HEK293 (cell line): ENCODE results near the gene SNRNP27.

ENCODE experiments used
- YY1 ChIP-seq: fragments of 450-650 bp; formaldehyde crosslinking; IDR thresholded peaks from 2 replicates; pipeline ENCODE4 v1.5.1; 2018; ENCODE audit warnings: missing biosample characterization, missing genetic modification characterization
- ZBTB8A ChIP-seq: fragments of 450-650 bp; formaldehyde crosslinking; IDR thresholded peaks from 2 replicates; pipeline ENCODE4 v1.5.1; 2016; ENCODE audit warnings: missing biosample characterization, missing genetic modification characterization
- ZNF16 ChIP-seq: fragments of 450-650 bp; formaldehyde crosslinking; IDR thresholded peaks from 2 replicates; pipeline ENCODE4 v1.5.1; 2016; ENCODE audit warnings: low read depth, missing biosample characterization, missing genetic modification characterization
- ZNF211 ChIP-seq: fragments of 450-650 bp; formaldehyde crosslinking; IDR thresholded peaks from 2 replicates; pipeline ENCODE4 v1.5.1; 2016; ENCODE audit warnings: low read depth, missing biosample characterization, missing genetic modification characterization
- TF ChIP-seq, protein P1 (sequence below): fragments of 450-650 bp; formaldehyde crosslinking; IDR thresholded peaks from 2 replicates; pipeline ENCODE4 v1.5.1; 2016; ENCODE audit warnings: missing biosample characterization, missing genetic modification characterization

DNA sequence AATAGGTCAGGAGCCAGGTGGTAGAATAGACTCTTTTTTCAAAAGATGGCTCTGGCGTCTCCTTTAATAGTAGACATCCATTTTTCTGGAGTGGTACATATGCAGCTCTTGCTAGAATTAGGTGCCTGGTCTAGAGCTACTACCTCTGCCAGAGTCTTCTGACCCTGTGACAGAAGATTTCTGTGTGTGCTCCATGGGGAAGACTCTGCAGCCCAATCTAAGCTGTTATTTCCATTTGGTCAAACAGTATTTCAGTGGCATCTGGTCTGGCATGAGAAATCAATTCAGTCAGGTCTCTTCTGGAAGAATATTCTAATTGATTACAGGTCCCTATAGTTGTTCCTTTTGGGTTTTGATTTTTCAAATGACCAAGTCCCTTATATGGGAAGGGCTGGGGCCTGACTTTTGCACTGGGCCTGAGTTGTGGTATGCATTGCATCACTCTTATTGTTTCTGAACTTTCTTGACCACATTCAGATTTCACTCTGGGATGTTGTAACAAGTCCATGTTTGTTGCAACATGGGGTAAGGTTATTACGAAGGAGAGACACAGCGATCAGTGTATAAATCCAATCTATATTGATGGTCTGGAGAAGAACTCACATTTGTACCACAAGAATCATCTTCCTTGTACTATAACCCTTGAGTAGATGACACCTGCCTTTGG is 33.2 kb downstream of the SNRNP27 start:
- TF ChIP-seq ZBTB8A (tag by site-specific recombination) (no peak), YY1 (no peak), ZNF211 (tag by site-specific recombination) (no peak), ZNF16 (tag by site-specific recombination) (no peak)
- TF ChIP-seq, protein P1, sequence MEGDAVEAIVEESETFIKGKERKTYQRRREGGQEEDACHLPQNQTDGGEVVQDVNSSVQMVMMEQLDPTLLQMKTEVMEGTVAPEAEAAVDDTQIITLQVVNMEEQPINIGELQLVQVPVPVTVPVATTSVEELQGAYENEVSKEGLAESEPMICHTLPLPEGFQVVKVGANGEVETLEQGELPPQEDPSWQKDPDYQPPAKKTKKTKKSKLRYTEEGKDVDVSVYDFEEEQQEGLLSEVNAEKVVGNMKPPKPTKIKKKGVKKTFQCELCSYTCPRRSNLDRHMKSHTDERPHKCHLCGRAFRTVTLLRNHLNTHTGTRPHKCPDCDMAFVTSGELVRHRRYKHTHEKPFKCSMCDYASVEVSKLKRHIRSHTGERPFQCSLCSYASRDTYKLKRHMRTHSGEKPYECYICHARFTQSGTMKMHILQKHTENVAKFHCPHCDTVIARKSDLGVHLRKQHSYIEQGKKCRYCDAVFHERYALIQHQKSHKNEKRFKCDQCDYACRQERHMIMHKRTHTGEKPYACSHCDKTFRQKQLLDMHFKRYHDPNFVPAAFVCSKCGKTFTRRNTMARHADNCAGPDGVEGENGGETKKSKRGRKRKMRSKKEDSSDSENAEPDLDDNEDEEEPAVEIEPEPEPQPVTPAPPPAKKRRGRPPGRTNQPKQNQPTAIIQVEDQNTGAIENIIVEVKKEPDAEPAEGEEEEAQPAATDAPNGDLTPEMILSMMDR (tag by site-specific recombination), result no peak
